CD4-positive, alpha-beta T cell treated with Interferon gamma for 1 hour (primary cell): Measurements from ENCODE around the gene RILP.

ENCODE experiments used
- DNase-seq: peaks from one replicate; pipeline ENCODE4 v3.0.0-alpha.2; 2020

The RILP gene

DNA sequence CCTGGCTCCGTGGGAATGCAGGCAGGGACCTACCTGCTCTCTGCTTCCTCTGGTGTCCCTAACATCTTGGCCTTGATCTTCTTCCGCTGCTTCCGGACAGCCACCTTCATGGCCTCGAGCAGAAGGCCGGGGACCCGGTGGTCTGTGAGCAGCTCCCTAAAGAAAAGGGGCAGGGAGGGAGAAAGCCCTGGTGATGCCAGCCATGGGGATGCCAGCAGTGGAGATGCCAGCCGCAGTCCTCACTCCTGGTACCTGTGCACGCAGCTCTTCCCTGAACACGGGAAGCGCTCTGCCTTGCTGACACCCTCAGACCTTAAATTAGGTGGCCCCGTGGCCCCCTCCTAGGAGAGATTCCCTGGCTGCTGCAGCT, 1.9 kb downstream of the RILP start:
- no peak for DNase-seq

DNA sequence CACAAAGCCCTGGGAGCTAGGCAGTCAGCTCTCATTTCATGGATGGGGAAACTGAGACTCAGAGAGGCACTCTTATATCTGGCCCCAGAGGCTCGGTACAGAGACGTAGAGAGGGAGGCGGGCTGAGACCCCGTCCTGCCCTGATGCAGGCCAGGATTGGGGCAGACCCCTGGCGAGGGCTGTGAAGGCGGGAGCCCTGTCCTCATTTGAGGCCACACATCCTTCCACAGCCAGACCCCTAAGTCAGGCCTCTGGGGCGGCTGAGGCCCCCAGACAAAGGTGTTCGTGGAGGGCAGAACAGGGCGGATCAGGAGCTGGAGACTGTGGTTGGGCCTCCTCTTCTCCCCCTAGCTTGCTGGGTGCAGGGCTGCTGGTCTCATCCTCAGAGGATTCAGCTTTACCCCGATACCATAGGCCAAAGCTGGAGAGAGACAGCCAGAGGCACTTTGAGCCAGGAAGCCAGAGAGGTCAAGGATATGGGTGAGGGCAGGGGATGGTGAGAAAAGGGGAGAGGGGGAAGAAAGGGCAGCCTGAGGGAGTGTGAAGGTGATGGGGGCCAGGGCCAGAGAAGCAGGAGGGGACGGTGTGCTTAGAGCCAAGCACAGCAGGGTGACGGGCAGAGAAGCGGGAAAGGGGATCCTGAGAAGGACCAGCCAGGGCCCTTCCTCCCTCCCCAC, 3.3 kb downstream of the RILP start:
- no peak for DNase-seq

GRCh38 chr17:1645207-1646171, 4.2 kb downstream of the RILP start, which contains the start of gene SCARF1:
Gene SCARF1 (minus strand): TSS chr17:1645732. CDS start chr17:1645697, 35 bp downstream.
- DNase-seq: peak; percentile 25

GRCh38 chr17:1644493-1645206, 5.0 kb downstream of the RILP start:
- peak; percentile 73 for DNase-seq

DNA sequence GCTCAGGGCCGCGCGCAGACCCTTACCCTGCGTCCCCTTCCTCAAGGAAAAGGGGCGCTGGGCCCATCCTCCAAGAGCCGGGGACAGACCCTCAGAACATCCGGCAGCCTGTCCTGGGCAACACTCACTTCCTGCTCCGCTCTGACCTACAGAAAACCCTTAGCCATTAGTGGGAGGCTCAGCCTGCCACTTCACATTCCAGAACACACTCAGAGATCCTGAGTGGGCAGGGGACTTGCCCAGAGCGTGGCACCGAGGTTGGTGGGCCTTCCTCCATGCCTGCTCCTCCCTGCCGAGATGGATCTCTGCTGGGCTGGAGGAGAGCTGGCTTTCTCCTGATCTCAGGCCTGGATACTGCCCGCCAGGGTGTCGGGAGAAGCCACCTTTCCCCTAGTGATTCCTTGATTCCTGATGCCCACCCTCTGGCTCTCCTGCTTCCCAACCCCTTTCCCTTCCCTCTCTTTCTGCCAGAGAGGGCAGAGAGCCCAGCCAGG, 5.6 kb downstream of the RILP start:
- DNase-seq: no peak

DNA sequence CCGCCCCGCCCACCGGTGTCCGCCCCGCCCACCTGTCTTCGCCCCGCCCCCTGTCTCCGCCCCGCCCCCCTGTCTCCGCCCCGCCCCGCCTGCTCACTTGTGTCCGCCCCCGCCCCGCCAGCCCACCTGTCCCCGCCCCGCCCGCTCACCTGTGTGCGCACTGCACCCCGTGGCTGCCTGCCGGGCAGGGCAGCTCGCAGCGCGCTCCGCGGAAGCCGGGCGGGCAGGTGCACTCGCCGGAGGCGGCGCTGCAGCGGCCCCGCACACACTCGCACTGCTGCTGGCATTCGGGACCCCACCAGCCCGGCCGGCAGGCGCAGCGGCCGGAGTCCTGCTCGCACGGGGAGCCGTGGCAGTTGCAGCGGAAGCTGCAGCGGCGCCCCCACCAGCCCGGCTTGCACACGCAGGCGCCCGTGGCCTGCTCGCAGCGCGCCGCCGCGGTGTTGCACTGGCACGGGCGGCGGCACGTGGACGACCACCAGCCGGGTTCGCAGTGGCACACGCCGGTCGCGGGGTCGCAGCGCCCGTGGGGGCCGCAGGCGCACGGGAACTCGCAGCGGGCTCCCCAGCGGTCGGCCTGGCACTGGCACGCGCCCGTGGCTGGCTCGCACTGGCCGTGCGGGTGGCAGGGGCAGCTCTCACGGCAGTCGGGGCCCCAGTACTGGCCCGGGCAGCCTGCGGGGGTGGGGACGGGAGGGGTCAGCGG, 6.2 kb downstream of the RILP start:
- DNase-seq: peak; percentile 69

GRCh38 chr17:1641065-1641403, 8.6 kb downstream of the RILP start:
- DNase-seq: no peak

GRCh38 chr17:1640329-1641064, 9.2 kb downstream of the RILP start:
- DNase-seq: no peak

GRCh38 chr17:1639549-1640180, 10.0 kb downstream of the RILP start:
- no peak for DNase-seq

DNA sequence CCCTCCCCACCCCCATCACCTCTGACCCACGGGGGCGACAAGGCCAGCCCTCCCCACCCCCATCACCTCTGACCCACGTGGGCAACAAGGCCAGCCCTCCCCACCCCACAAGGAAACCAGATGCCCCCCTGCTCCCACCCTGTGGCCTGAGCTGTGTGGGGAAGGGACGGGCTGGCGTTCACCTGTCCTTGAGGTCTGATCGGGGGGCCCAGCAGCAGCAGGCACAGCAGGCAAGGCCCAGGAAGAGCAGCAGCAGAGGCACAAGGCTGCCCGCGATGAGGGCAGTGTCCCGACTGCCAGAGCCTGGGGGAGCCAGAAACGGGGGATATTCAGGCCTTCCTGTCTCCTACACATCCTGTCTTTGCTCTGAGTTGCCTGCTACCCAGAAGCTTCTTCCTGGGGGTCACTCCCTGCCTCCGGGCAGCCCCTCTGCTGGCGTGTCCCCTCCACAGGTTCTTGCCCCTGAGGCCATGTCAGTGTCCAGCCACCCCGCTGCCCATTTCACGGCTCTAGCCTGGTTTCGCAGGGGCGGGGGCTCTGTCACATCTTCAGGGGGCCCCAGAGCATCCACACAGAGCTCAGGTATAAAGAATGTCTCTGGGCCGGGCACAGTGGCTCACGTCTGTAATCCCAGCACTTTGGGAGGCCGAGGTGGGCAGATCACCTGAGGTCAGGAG, 10.9 kb downstream of the RILP start:
- no peak for DNase-seq

DNA sequence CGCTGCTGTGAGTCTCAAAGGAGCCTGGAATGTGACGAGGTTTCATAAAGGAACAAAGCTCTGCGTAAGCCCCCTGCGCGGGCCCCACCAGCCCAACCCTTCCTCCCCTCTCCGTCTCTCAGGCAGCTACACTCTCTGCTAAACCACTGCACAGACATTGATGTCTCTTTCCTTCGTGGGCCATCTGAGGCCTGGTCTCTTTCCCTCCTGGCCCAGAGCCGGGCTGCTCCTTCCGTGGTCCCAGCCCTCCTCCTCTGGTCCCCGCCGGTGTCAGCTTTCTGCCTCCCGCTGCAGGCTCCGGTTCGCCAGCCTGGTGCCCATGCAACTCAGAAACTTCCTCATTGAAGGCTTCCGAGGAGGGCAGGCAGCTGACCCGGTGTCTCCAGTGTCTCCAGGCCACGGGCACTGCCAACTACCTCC, 11.5 kb downstream of the RILP start:
- no peak for DNase-seq

DNA sequence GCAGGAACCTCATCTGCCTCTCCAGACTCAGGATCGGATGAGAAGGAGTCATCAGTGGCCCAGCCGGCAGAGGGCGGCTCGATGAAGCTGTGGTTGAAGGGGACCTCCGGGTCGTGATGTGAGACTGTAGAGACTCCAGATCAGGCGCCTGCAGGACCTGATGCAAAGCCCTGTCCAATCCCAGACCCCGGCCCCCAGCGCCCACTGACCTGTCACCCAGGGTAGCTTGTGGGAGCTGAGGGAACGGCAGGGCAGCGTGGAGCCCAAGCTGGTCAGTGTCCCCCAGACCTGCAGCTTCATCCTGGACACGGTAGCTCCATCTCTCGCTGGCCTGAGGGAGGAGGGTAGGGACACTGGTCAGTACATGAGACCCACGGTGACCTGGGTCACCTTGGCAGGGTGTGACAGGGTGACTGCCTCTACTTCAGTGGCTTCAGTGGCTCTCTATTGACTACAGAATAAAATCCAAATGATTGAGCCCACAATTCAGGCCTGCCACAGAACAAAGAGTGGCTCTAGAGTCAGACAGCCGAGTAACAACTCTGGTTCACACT, 12.9 kb downstream of the RILP start:
- no peak for DNase-seq

DNA sequence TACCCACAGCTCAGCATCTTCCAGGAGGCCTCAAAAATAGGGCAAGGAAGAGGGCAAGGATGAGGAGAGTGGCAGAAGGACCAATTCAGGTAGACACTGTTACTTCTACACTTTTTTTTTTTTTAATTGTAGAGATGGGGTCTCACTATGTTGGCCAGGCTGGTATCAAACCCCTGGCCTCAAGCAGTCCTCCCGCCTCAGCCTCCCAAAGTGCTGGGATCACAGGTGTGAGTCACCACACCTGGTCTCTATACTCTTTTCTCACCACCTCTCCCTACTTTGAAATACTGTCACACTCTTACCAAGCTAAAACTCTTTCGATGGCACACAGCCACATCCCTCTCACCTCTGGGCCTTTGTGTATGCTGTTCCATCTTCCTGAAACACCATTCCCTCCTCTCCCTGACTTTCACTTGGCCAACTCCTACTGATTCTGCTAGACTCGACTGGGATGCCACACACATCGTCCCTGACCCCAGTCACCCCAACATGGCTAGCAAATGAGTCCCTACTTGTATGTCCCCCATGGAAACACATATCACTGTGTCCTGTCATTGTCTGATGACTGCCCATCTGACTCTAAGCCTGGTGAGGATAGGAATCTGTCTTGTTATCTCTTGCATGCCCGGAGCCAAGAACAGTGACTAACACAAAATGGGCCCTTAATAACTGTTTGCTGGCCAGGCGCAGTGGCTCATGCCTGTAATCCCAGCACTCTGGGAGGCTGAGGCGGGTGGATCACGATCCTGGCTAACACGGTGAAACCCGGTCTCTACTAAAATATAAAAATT, 13.8 kb downstream of the RILP start:
- DNase-seq: no peak

- DNase-seq: no peak
These were observed 14.6 kb downstream of the RILP start for GRCh38 chr17:1634841-1635650.

- no peak for DNase-seq
These were observed 19.0 kb downstream of the RILP start for GRCh38 chr17:1630662-1631061.

DNA sequence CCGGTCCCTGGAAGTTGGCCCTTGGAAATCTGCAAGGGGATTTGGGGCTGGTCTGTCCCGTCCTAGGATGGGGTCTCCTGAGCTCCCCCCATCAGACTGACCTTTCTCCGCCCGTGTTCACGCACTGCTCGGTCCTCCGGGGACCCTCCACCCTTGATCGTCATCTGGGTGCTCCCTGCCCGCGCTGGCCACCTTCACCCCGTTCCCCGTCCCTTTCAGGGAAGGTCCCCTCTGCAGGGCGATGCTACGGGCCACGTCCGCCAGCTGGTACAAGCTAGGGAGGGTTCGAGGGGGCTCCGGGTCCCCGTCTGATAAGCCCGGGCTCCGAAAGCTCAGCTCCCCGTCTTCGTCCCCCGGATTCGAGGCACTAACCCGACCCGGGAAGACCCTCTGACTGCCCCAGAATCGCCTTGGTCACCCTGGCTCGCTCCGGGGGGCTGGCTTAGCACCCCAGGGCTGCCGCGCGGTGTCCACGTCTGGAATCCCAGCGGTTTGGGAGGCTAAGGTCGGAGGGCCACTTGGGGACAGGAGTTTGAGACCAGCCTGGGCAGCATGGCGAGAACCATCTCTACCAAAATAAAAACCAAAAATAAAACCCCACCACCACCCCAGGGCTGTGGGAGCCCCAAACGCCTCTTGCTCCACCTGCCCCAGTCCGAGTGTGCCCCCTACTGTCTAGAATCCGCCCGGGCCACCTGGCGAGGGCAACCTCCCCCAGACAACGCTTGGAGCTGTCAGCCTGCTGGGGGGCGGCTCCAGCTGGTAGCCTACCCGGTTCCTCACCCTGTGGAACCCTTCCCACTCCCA, 20.0 kb downstream of the RILP start:
- DNase-seq: peak; percentile 78

GRCh38 chr17:1628856-1629503, 20.7 kb downstream of the RILP start:
- peak; percentile 94 for DNase-seq
